Measurements from ENCODE around the gene CDKL4.
"Not testable (repeated sequence)": the region's sequence is repeated elsewhere in the genome, so short reads cannot be mapped to it uniquely, and the experiment has no call there.

CDKL4 gene

GRCh38 chr2:39144416-39144815 is 99.4 kb downstream of the CDKL4 start:
- Histone ChIP-seq H3K9ac (ENCODE audit: low read length) (no peak overlapping the region), H3K4me1 (ENCODE audit: control insufficient read depth, insufficient read depth, low read length) (peaks cover 13% of the 10 kb centered on the region), H3K9me3 (ENCODE audit: control insufficient read depth, insufficient read depth, low read depth, low read length) (no peaks in the 10 kb centered on the region), H3K27ac (ENCODE audit: low read depth, low read length) (no peak overlapping the region), H3K4me3 (ENCODE audit: low read depth, low read length) (no peak overlapping the region), H3K27me3 (ENCODE audit: control insufficient read depth, insufficient read depth, low read length) (no peaks in the 10 kb centered on the region), H3K36me3 (ENCODE audit: control insufficient read depth, insufficient read depth, low read length) (no peaks in the 10 kb centered on the region)

DNA sequence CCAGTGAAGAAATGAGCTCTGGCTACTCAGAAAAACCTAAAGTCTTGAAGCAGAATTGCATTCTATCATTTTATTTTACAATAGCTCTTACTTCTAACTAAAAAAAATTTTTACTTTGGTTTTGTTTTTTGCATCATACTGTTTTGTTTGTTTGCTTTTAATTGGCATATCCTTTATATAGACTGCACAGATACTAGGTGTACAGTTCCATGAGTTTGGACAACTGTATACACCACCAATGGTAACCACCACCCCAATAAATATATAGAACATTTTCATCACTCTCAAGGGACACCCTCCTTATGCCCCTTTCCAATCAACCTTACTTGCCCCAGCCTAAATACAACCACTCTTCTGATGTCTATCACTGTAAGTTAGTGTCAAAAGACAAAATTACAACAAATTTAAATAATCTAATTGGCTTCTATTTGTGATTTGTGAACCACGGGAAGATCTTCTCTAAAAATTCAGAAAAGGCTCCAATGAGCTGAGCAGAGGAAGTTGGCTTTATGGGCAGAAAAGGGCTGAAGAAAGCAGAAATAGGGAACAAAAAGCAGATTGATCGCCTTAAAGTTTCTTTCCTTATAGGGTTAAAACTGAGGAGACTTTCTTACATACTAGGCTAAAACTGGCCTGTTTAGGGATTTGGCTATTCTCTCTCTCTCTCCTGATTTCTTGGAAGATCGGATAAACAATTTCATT is 100.7 kb downstream of the CDKL4 start:
- no peak overlapping the region for H3K4me3 ChIP-seq (ENCODE audit: low read depth, low read length)
- H3K9me3 ChIP-seq (ENCODE audit: control insufficient read depth, insufficient read depth, low read depth, low read length): no peaks in the 10 kb centered on the region
- H3K4me1 ChIP-seq (ENCODE audit: control insufficient read depth, insufficient read depth, low read length): peaks cover 13% of the 10 kb centered on the region
- H3K36me3 ChIP-seq (ENCODE audit: control insufficient read depth, insufficient read depth, low read length): no peaks in the 10 kb centered on the region
- no peak overlapping the region for H3K9ac ChIP-seq (ENCODE audit: low read length)
- no peak overlapping the region for H3K27ac ChIP-seq (ENCODE audit: low read depth, low read length)
- no peaks in the 10 kb centered on the region for H3K27me3 ChIP-seq (ENCODE audit: control insufficient read depth, insufficient read depth, low read length)

- Histone ChIP-seq H3K4me1 (ENCODE audit: control insufficient read depth, insufficient read depth, low read length) (peaks cover 13% of the 10 kb centered on the region), H3K27me3 (ENCODE audit: control insufficient read depth, insufficient read depth, low read length) (no peaks in the 10 kb centered on the region), H3K9ac (ENCODE audit: low read length) (no peak overlapping the region), H3K36me3 (ENCODE audit: control insufficient read depth, insufficient read depth, low read length) (no peaks in the 10 kb centered on the region), H3K9me3 (ENCODE audit: control insufficient read depth, insufficient read depth, low read depth, low read length) (no peaks in the 10 kb centered on the region), H3K4me3 (ENCODE audit: low read depth, low read length) (no peak overlapping the region), H3K27ac (ENCODE audit: low read depth, low read length) (no peak overlapping the region)
These were observed 102.2 kb downstream of the CDKL4 start for GRCh38 chr2:39141334-39142271.

- not testable (repeated sequence) for H3K4me3 ChIP-seq (ENCODE audit: low read depth, low read length); H3K36me3 ChIP-seq (ENCODE audit: control insufficient read depth, insufficient read depth, low read length); H3K27me3 ChIP-seq (ENCODE audit: control insufficient read depth, insufficient read depth, low read length); H3K9ac ChIP-seq (ENCODE audit: low read length); H3K9me3 ChIP-seq (ENCODE audit: control insufficient read depth, insufficient read depth, low read depth, low read length); H3K27ac ChIP-seq (ENCODE audit: low read depth, low read length)
- peaks cover 13% of the 10 kb centered on the region for H3K4me1 ChIP-seq (ENCODE audit: control insufficient read depth, insufficient read depth, low read length)
These were observed 102.8 kb downstream of the CDKL4 start for GRCh38 chr2:39140948-39141333.

DNA sequence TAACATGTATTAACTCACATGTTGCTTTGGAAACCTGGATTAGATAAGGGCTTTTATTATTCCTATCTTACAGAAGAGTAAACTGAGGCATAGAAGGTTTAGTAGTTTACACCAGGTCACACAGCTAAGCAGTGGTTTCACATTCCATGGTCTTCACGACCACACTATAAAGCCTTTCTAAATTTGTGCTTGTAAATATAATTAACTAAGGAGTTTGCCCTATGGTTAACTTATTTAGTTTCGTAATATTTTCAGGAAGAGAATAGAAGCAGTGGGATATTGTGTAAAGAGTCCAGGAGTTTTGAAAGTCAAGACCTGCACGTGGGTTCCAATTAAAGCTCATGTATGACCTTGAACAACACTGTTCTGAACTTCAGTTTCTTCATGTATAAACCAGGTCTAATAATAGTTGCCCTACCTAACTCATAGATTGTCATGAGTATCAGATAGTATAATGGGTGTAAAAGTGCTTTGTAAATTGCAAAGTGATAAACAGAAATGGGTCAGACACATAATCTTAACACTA is 103.4 kb downstream of the CDKL4 start:
- Histone ChIP-seq H3K27ac (ENCODE audit: low read depth, low read length) (peak overlapping the region; percentile 62; the same call in 1 of the 2 replicates), H3K9ac (ENCODE audit: low read length) (no peak overlapping the region), H3K36me3 (ENCODE audit: control insufficient read depth, insufficient read depth, low read length) (no peaks in the 10 kb centered on the region), H3K4me1 (ENCODE audit: control insufficient read depth, insufficient read depth, low read length) (peaks cover 13% of the 10 kb centered on the region), H3K9me3 (ENCODE audit: control insufficient read depth, insufficient read depth, low read depth, low read length) (no peaks in the 10 kb centered on the region), H3K4me3 (ENCODE audit: low read depth, low read length) (no peak overlapping the region), H3K27me3 (ENCODE audit: control insufficient read depth, insufficient read depth, low read length) (no peaks in the 10 kb centered on the region)

GRCh38 chr2:39139511-39140237 is 104.1 kb downstream of the CDKL4 start:
- Histone ChIP-seq H3K4me3 (ENCODE audit: low read depth, low read length) (no peak overlapping the region), H3K9ac (ENCODE audit: low read length) (no peak overlapping the region), H3K36me3 (ENCODE audit: control insufficient read depth, insufficient read depth, low read length) (no peaks in the 10 kb centered on the region), H3K4me1 (ENCODE audit: control insufficient read depth, insufficient read depth, low read length) (peaks cover 13% of the 10 kb centered on the region), H3K27ac (ENCODE audit: low read depth, low read length) (peak overlapping the region; percentile 62), H3K27me3 (ENCODE audit: control insufficient read depth, insufficient read depth, low read length) (no peaks in the 10 kb centered on the region), H3K9me3 (ENCODE audit: control insufficient read depth, insufficient read depth, low read depth, low read length) (no peaks in the 10 kb centered on the region)

GRCh38 chr2:39138837-39139211 is 104.9 kb downstream of the CDKL4 start:
- no peak overlapping the region for H3K4me3 ChIP-seq (ENCODE audit: low read depth, low read length)
- H3K4me1 ChIP-seq (ENCODE audit: control insufficient read depth, insufficient read depth, low read length): peaks cover 13% of the 10 kb centered on the region
- no peak overlapping the region for H3K27ac ChIP-seq (ENCODE audit: low read depth, low read length)
- H3K9me3 ChIP-seq (ENCODE audit: control insufficient read depth, insufficient read depth, low read depth, low read length): no peaks in the 10 kb centered on the region
- H3K9ac ChIP-seq (ENCODE audit: low read length): no peak overlapping the region
- H3K27me3 ChIP-seq (ENCODE audit: control insufficient read depth, insufficient read depth, low read length): no peaks in the 10 kb centered on the region
- no peaks in the 10 kb centered on the region for H3K36me3 ChIP-seq (ENCODE audit: control insufficient read depth, insufficient read depth, low read length)

- not testable (repeated sequence) for H3K27me3 ChIP-seq (ENCODE audit: control insufficient read depth, insufficient read depth, low read length); H3K27ac ChIP-seq (ENCODE audit: low read depth, low read length); H3K36me3 ChIP-seq (ENCODE audit: control insufficient read depth, insufficient read depth, low read length); H3K4me3 ChIP-seq (ENCODE audit: low read depth, low read length); H3K9me3 ChIP-seq (ENCODE audit: control insufficient read depth, insufficient read depth, low read depth, low read length); H3K9ac ChIP-seq (ENCODE audit: low read length)
- H3K4me1 ChIP-seq (ENCODE audit: control insufficient read depth, insufficient read depth, low read length): peaks cover 13% of the 10 kb centered on the region
These were observed 105.5 kb downstream of the CDKL4 start for GRCh38 chr2:39138187-39138836.

DNA sequence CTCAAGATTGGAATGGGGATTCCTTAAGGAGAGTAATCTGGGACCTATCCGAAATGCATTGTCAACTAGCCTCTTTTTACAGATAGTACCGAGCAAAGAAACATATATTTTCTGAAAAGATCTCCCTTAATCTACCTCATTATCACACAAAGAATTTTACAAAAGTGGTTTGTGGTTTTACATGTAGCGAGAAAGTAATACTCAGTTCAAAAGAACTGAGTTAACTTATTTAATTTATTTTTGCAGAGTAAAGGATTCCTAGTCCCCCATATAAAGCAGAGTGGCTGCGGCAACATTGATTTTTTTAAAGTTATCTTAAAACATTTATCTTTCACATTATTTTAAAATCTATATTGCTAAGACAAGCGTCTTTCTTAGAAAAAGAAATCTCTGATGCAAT is 107.0 kb downstream of the CDKL4 start:
- H3K9me3 ChIP-seq (ENCODE audit: control insufficient read depth, insufficient read depth, low read depth, low read length): no peaks in the 10 kb centered on the region
- H3K9ac ChIP-seq (ENCODE audit: low read length): no peak overlapping the region
- no peak overlapping the region for H3K4me3 ChIP-seq (ENCODE audit: low read depth, low read length)
- H3K4me1 ChIP-seq (ENCODE audit: control insufficient read depth, insufficient read depth, low read length): peaks cover 11% of the 10 kb centered on the region
- no peak overlapping the region for H3K27ac ChIP-seq (ENCODE audit: low read depth, low read length)
- H3K27me3 ChIP-seq (ENCODE audit: control insufficient read depth, insufficient read depth, low read length): no peaks in the 10 kb centered on the region
- H3K36me3 ChIP-seq (ENCODE audit: control insufficient read depth, insufficient read depth, low read length): no peaks in the 10 kb centered on the region

DNA sequence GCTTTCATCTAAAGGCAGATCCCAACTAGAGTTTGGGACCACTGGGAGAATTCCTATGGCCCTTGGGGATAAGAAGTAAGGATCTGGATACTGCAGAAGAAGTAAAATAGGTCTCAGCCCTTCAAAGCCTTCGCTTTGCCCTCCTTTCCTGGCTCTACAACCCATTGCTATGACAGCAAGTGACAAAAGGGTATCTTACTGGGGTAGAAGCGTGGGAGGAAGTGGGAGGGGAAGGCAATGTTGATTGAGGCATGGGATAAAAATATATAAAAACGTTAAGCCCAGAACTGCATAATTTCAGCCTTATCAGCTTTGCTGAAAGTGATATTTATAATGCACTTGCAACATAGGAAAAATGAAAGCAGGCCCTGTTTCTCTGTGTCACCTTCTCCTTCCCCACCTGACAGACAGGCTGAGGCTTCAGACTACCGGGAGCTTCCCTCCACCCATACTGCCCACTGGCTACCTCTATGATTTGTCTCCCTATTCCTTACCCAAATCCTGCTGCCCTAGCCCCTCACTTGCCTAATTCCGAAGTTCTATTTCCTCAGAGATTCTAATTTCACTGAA is 108.0 kb downstream of the CDKL4 start:
- Histone ChIP-seq H3K4me1 (ENCODE audit: control insufficient read depth, insufficient read depth, low read length) (peaks cover 8% of the 10 kb centered on the region; the same call in 1 of the 2 replicates), H3K4me3 (ENCODE audit: low read depth, low read length) (no peak overlapping the region), H3K9ac (ENCODE audit: low read length) (no peak overlapping the region), H3K27ac (ENCODE audit: low read depth, low read length) (no peak overlapping the region), H3K36me3 (ENCODE audit: control insufficient read depth, insufficient read depth, low read length) (no peaks in the 10 kb centered on the region), H3K27me3 (ENCODE audit: control insufficient read depth, insufficient read depth, low read length) (no peaks in the 10 kb centered on the region), H3K9me3 (ENCODE audit: control insufficient read depth, insufficient read depth, low read depth, low read length) (no peaks in the 10 kb centered on the region)
